Measurements from ENCODE around the gene PLAU. TPM values are rescaled to one million over a fixed set of nuclear protein-coding genes. Genes with fewer than 3 reads are reported as not detected.
A peak's percentile ranks its signal among the peaks of the same experiment; 100 is the strongest.

Gene PLAU
- total and polyA plus RNA-seq, 8 donors = 1.4 to 29.0 (median 1.9) TPM

- DNase-seq = no peak
- no peak for ATAC-seq
- Histone ChIP-seq H3K4me3 (no peak overlapping the region), H3K27me3 (no peaks in the 10 kb centered on the region), H3K27ac (no peak overlapping the region), H3K9me3 (no peaks in the 10 kb centered on the region), H3K4me1 (peaks cover 12 to 50% of the 10 kb centered on the region in 2 donors), H3K36me3 (no peaks in the 10 kb centered on the region)
- TF ChIP-seq, protein P1, sequence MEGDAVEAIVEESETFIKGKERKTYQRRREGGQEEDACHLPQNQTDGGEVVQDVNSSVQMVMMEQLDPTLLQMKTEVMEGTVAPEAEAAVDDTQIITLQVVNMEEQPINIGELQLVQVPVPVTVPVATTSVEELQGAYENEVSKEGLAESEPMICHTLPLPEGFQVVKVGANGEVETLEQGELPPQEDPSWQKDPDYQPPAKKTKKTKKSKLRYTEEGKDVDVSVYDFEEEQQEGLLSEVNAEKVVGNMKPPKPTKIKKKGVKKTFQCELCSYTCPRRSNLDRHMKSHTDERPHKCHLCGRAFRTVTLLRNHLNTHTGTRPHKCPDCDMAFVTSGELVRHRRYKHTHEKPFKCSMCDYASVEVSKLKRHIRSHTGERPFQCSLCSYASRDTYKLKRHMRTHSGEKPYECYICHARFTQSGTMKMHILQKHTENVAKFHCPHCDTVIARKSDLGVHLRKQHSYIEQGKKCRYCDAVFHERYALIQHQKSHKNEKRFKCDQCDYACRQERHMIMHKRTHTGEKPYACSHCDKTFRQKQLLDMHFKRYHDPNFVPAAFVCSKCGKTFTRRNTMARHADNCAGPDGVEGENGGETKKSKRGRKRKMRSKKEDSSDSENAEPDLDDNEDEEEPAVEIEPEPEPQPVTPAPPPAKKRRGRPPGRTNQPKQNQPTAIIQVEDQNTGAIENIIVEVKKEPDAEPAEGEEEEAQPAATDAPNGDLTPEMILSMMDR (IDR thresholded peaks at IDR 0.05) = no peak
- intact Hi-C loops (cut with DNase I) = no loop called here
Measured at GRCh38 chr10:73902351-73902750, 8.6 kb upstream of the PLAU start.

DNA sequence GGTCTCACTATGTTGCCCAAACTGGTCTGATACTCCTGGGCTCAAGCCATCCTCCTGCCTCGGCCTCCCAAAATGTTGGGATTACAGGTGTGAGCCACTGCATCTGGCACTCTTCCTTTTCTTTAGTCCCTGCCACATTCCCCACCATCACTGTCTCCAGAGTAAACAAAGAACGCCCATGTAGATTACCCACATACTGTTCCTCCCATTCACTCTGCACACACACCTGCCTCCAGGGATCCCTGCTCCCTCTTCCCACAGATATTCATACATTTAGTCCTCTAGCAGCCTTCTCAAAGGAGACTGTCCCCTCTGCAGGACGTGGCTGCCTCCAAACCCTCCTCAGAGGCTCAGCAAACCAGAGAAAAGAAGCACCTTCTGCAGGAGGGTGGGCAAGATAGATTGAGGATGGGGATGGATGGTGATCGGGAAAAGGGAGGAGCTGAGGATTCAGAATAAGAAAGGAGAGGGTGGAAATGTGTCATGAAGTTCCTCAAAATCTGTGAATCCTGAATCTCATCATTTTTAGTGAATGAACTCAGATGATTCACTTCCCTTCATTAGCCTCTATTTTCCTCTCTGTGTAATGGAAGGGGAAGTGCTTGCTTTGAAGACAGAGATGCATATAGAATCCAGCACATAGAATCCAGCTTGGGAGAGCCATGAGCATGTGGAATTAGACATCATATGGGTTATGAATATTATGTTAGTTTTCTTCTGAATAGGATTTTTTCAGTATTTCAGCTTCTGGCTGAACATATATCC, 5.5 kb upstream of the PLAU start:
- Histone ChIP-seq H3K36me3 (no peaks in the 10 kb centered on the region), H3K4me3 (no peak overlapping the region), H3K9me3 (no peaks in the 10 kb centered on the region), H3K27ac (peak overlapping the region; percentile 85 to 86), H3K4me1 (peaks cover 30 to 68% of the 10 kb centered on the region in 2 donors), H3K27me3 (peaks cover 0 to 1% of the 10 kb centered on the region in 2 donors)
- no peak for DNase-seq
- no peak for ATAC-seq
- intact Hi-C loops (cut with DNase I) = no loop called here
- TF ChIP-seq, protein P1 (IDR thresholded peaks at IDR 0.05) = no peak

DNA sequence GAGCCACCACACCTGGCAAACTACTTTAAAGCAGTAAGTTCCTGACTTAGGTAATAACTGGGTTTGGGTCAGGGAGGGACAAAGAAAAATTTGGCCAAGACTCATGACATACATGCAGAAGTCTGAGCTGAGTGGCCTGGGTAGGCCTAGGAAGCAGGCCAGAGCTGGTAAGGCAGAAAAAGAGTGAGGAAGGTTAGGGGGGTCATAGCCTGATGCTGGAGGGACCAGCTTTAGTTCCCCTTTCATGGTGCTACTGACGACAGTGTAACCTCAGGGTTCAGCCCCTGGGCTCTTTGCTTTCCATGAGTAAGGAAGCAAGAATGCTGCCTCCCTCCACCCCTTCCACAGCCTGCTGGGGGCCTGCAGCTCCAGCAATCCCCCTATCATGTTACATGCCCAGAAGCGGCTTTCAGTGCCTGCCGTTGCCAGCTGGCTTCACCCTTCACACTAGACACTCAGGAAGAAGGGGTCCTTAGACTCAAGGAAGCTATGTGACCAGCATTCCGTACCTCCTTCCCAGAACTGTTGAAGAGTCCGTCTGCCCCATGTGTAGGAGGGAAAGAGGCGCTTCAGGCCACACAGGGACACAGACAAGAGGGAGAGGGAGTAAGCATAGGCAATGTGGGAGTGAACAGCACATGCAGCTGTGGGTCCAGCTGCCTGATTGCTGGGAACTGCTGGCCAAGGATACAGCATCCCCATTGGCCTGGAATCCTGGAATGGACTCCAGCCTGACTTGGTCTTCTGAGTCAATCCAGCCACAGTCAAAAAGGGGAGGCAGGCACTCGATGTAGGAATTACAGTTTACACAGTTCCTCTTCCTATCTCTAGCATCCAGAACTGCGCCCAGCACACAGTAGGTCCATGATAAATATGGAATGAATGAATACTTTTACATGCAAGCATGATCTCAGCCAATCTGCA, 4.1 kb upstream of the PLAU start:
- Histone ChIP-seq H3K27me3 (peaks cover 0 to 14% of the 10 kb centered on the region in 2 donors), H3K27ac (peak overlapping the region; percentile 85 to 86), H3K4me3 (no peak overlapping the region), H3K4me1 (peaks cover 34 to 76% of the 10 kb centered on the region in 2 donors), H3K36me3 (no peaks in the 10 kb centered on the region), H3K9me3 (no peaks in the 10 kb centered on the region)
- ATAC-seq (peak; percentile 72), DNase-seq (peak in 3 of 4 donors; percentile 80 to 82 (median 81))
- TF ChIP-seq, protein P1 (IDR thresholded peaks at IDR 0.05) = no peak
- intact Hi-C loops (cut with DNase I) = no loop called here

- H3K27ac ChIP-seq = peak overlapping the region; percentile 85 to 86
- DNase-seq = peak in 1 of 4 donors; percentile 76
- no peaks in the 10 kb centered on the region for H3K9me3 ChIP-seq
- peaks cover 0 to 26% of the 10 kb centered on the region in 2 donors for H3K27me3 ChIP-seq
- no peaks in the 10 kb centered on the region for H3K36me3 ChIP-seq
- TF ChIP-seq, protein P1 (IDR thresholded peaks at IDR 0.05) = no peak
- peak; percentile 23 for ATAC-seq
- H3K4me1 ChIP-seq = peaks cover 34 to 77% of the 10 kb centered on the region in 2 donors
- no peak overlapping the region for H3K4me3 ChIP-seq
- intact Hi-C loops (cut with DNase I) = no loop called here
Measured at GRCh38 chr10:73907841-73908517, 3.0 kb upstream of the PLAU start.
